ENCODE data around the gene DRAXIN. TPM values are rescaled to one million over a fixed set of nuclear protein-coding genes. Genes with fewer than 3 reads are reported as not detected.

The DRAXIN gene
- total RNA-seq (2014; rRNA removed; shearing (Covaris generic)) (0.05 and 0.19 TPM in 2 replicates), total RNA-seq (2022) (0.11 and 0.15 TPM in 2 replicates), Bru-seq, nascent RNA (percentile 12 among the genes with signal in this experiment), BruChase-seq, experiment 1, labeled RNA remaining after a 6-hour chase (not detected), BruChase-seq, experiment 2, labeled RNA remaining after a 2-hour chase (percentile 7 among the genes with signal in this experiment)
- long read RNA-seq = 0 reads

- intact Hi-C loops (cut with micrococcal nuclease; ENCODE audit: unreplicated experiment) = no loop called here
Measured at GRCh38 chr1:11691302-11691914, at the start of gene DRAXIN. Gene DRAXIN (plus strand): TSS chr1:11691710. CDS start chr1:11706259, 14,549 bp downstream.

GRCh38 chr1:11641776-11642305, 49.7 kb upstream of the DRAXIN start:
- intact Hi-C loops (cut with micrococcal nuclease; ENCODE audit: unreplicated experiment) = loop anchor here (1.0 to 10.0 kb wide), 5 partner anchors 77 to 605 kb away; no protein-coding TSS in a partner anchor
- Histone ChIP-seq H3K9me2 (ENCODE audit: insufficient read depth, low read length) (no peaks in the 10 kb centered on the region), H3K79me2 (ENCODE audit: insufficient read depth, low read depth, low read length) (no peaks in the 10 kb centered on the region), H3K36me3 (ENCODE audit: insufficient read depth, low read length) (no peaks in the 10 kb centered on the region), H2AFZ (ENCODE audit: low read length) (no peak overlapping the region), H3K4me2 (ENCODE audit: low read length) (no peak overlapping the region), H3K4me3 (ENCODE audit: low read depth, low read length, poor library complexity, severe bottlenecking) (no peak overlapping the region), H3K9me3 (ENCODE audit: low read length) (no peaks in the 10 kb centered on the region), H3K4me1 (ENCODE audit: insufficient read depth, low read length, poor library complexity, severe bottlenecking) (peaks cover 7% of the 10 kb centered on the region), H4K20me1 (ENCODE audit: insufficient read depth, low read length) (no peaks in the 10 kb centered on the region), H3K27ac (ENCODE audit: low read depth, low read length, poor library complexity, severe bottlenecking) (no peak overlapping the region)
- CTCF ChIA-PET (ENCODE audit: unreplicated experiment) = no interaction called here
- BruUV-seq (replicated peaks) = no TSS peak
- TF ChIP-seq CTCF (conservative IDR thresholded peaks at IDR 0.05; ENCODE audit: low read length) (no peak), EZH2phosphoT487 (IDR thresholded peaks at IDR 0.05; ENCODE audit: borderline replicate concordance, low read depth, low read length) (no peak)
- POLR2A ChIA-PET = no interaction called here
- no peak for DNase-seq (ENCODE audit: low spot score)

More at GRCh38 chr1:11691302-11691914, at the start of gene DRAXIN:
- no peaks in the 10 kb centered on the region for H3K9me2 ChIP-seq (ENCODE audit: insufficient read depth, low read length)
- no peaks in the 10 kb centered on the region for H3K4me1 ChIP-seq (ENCODE audit: insufficient read depth, low read length, poor library complexity, severe bottlenecking)
- CTCF ChIA-PET (ENCODE audit: unreplicated experiment) = no interaction called here
- H3K4me2 ChIP-seq (ENCODE audit: low read length) = no peak within 1 kb of the TSS
- POLR2A ChIA-PET = no interaction called here
- H4K20me1 ChIP-seq (ENCODE audit: insufficient read depth, low read length) = no peaks in the 10 kb centered on the region
- no peak within 1 kb of the TSS for H3K4me3 ChIP-seq (ENCODE audit: low read depth, low read length, poor library complexity, severe bottlenecking)
- no peaks in the 10 kb centered on the region for H3K36me3 ChIP-seq (ENCODE audit: insufficient read depth, low read length)
- TF ChIP-seq EZH2phosphoT487 (IDR thresholded peaks at IDR 0.05; ENCODE audit: borderline replicate concordance, low read depth, low read length) = no peak
- TF ChIP-seq CTCF (conservative IDR thresholded peaks at IDR 0.05; ENCODE audit: low read length) = no peak
- no peaks in the 10 kb centered on the region for H3K9me3 ChIP-seq (ENCODE audit: low read length)
- DNase-seq (ENCODE audit: low spot score) = no peak
- H2AFZ ChIP-seq (ENCODE audit: low read length) = no peak within 1 kb of the TSS
- H3K79me2 ChIP-seq (ENCODE audit: insufficient read depth, low read depth, low read length) = no peaks in the 10 kb centered on the region
- no peak within 1 kb of the TSS for H3K27ac ChIP-seq (ENCODE audit: low read depth, low read length, poor library complexity, severe bottlenecking)
- BruUV-seq (replicated peaks) = no TSS peak

All from OCI-LY7 (cell line).